Measurements from ENCODE around the gene ERCC1. TPM values are rescaled to one million over a fixed set of nuclear protein-coding genes. Genes with fewer than 3 reads are reported as not detected.

The ERCC1 gene
- total and polyA plus RNA-seq, 12 donors = 62.9 to 107 (median 86.5) TPM

DNA sequence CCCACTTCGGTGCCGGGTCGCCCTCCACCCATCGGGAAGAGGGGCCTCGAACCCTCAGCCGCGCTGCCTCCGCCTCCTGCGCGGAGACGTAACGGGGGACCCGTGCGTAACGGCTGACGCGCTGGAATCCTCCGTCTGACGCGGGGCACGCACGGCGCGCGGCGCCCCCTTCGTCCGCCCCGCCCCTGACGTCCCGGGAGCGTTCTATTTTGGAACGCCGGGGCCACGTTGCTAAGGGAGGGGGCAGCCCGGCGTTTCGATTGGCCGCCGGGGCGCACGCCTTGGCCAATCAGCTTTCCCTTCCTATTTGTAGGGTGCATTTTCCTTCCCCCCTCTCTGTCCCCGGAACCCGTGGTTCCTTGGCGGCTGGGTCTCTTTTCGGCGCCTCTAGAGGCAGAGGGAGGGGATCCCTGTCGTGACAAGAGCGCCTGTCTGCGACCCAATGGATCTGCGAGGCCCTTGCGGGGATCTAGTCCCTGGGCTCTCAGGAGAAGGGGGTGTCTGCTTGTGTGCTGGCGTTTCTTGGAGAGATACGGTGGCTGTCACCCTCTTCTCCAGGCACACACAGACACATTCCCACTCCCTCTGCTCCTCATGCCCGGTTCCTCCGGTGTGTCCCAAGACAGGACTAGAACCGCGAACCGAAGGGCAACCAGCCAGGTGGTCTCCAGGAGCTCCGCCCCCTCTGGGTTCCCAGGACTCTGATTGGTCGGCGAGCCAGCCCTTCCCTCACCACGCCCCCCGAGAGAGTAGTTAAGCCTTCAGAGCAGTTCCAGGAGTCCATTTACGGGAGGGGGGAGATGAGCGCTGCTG, 45.6 kb upstream of the ERCC1 start:
- WGBS, 4 donors = 0 to 1% (median 0%) methylated on average over 46 to 66 of the region's 66 CpGs
- intact Hi-C loops (cut with DNase I) = no loop called here

GRCh38 chr19:45468803-45469131, 45.0 kb upstream of the ERCC1 start:
- intact Hi-C loops (cut with DNase I) = no loop called here
- peaks cover 2% of the 10 kb centered on the region for H3K27me3 ChIP-seq
- peak overlapping the region; percentile 43 to 97 (median 90) for H3K27ac ChIP-seq
- TF ChIP-seq, protein P1, sequence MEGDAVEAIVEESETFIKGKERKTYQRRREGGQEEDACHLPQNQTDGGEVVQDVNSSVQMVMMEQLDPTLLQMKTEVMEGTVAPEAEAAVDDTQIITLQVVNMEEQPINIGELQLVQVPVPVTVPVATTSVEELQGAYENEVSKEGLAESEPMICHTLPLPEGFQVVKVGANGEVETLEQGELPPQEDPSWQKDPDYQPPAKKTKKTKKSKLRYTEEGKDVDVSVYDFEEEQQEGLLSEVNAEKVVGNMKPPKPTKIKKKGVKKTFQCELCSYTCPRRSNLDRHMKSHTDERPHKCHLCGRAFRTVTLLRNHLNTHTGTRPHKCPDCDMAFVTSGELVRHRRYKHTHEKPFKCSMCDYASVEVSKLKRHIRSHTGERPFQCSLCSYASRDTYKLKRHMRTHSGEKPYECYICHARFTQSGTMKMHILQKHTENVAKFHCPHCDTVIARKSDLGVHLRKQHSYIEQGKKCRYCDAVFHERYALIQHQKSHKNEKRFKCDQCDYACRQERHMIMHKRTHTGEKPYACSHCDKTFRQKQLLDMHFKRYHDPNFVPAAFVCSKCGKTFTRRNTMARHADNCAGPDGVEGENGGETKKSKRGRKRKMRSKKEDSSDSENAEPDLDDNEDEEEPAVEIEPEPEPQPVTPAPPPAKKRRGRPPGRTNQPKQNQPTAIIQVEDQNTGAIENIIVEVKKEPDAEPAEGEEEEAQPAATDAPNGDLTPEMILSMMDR (IDR thresholded peaks at IDR 0.05) = no peak
- no peak for TF ChIP-seq POLR2A (IDR thresholded peaks at IDR 0.05)
- peaks cover 22 to 27% of the 10 kb centered on the region in 2 donors for H3K4me1 ChIP-seq (replicated peaks in 1 of 2)
- peak in 1 of 7 donors; percentile 51 for DNase-seq
- 0% methylated on average over 8 to 19 of the region's 19 CpGs for WGBS, 4 donors
- H3K36me3 ChIP-seq (replicated peaks in 1 of 2) = no peaks in the 10 kb centered on the region
- H3K4me3 ChIP-seq = peak overlapping the region in 2 of 4 donors; percentile 65 to 71
- H3K9me3 ChIP-seq (replicated peaks in 1 of 3) = no peaks in the 10 kb centered on the region

More for the DNA sequence above, 45.6 kb upstream of the ERCC1 start:
- TF ChIP-seq, protein P1 (IDR thresholded peaks at IDR 0.05) = peak in 1 of 6 experiments; percentile 24
- TF ChIP-seq POLR2A (IDR thresholded peaks at IDR 0.05) = peak; percentile 54 to 79
- H3K4me3 ChIP-seq = peak overlapping the region in 3 of 4 donors; percentile 38 to 71 (median 65)
- DNase-seq = peak; percentile 93 to 96 (median 94)
- H3K27ac ChIP-seq = peak overlapping the region; percentile 82 to 97 (median 92)
- no peaks in the 10 kb centered on the region for H3K9me3 ChIP-seq (replicated peaks in 1 of 3)
- no peaks in the 10 kb centered on the region for H3K36me3 ChIP-seq (replicated peaks in 1 of 2)
- H3K4me1 ChIP-seq (replicated peaks in 1 of 2) = peaks cover 22 to 27% of the 10 kb centered on the region in 2 donors
- H3K27me3 ChIP-seq = peaks cover 5% of the 10 kb centered on the region

DNA sequence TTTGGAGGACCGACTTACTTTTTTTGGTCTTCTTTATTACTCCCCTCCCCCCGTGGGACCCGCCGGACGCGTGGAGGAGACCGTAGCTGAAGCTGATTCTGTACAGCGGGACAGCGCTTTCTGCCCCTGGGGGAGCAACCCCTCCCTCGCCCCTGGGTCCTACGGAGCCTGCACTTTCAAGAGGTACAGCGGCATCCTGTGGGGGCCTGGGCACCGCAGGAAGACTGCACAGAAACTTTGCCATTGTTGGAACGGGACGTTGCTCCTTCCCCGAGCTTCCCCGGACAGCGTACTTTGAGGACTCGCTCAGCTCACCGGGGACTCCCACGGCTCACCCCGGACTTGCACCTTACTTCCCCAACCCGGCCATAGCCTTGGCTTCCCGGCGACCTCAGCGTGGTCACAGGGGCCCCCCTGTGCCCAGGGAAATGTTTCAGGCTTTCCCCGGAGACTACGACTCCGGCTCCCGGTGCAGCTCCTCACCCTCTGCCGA, 44.5 kb upstream of the ERCC1 start:
- Histone ChIP-seq H3K4me1 (replicated peaks in 1 of 2) (peaks cover 22 to 27% of the 10 kb centered on the region in 2 donors), H3K27me3 (no peaks in the 10 kb centered on the region), H3K36me3 (replicated peaks in 1 of 2) (no peaks in the 10 kb centered on the region), H3K27ac (peak overlapping the region; percentile 43 to 97 (median 90)), H3K4me3 (peak overlapping the region in 2 of 4 donors; percentile 65 to 71), H3K9me3 (replicated peaks in 1 of 3) (no peaks in the 10 kb centered on the region)
- intact Hi-C loops (cut with DNase I) = no loop called here
- peak in 6 of 7 donors; percentile 39 to 69 (median 46) for DNase-seq
- no peak for TF ChIP-seq POLR2A (IDR thresholded peaks at IDR 0.05)
- TF ChIP-seq, protein P1 (IDR thresholded peaks at IDR 0.05) = peak in 1 of 6 experiments; percentile 0
- whole genome bisulfite sequencing, 4 donors = 0 to 2% (median 1%) methylated on average over 21 to 31 of the region's 31 CpGs

DNA sequence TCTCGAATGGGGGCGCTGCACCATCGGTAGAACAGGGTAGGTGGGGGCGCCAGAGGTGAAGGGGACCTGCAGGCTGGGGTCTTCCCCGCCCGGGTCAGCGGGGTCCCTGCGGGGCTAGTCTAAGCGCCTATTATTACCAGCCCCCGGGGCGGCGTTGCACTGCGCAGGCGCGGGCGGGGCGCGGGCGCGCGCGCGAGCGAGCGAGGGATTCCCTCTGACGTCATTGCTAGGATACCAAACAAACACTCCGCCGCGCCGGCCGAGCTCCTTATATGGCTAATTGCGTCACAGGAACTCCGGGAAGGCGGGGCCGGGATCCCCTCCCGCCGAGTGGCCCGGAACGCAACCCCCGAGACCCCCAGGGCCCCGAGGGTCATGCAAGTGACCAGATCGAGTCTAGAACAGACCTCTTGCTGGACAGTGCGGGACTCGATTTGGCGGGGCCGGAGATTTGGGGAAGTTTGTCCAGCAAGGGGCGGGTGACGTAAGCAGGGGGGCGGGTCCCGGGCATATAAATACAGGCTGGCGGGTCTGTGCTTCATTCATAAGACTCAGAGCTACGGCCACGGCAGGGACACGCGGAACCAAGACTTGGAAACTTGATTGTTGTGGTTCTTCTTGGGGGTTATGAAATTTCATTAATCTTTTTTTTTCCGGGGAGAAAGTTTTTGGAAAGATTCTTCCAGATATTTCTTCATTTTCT, 43.9 kb upstream of the ERCC1 start, which contains the start of gene FOSB:
Gene FOSB, plus strand, starts transcription at position 541 of the 703 bp plus-strand sequence. CDS start 591 bp downstream, outside the sequence.
- TF ChIP-seq POLR2A (IDR thresholded peaks at IDR 0.05) = peak; percentile 94 to 96
- TF ChIP-seq, protein P1 (IDR thresholded peaks at IDR 0.05) = no peak
- whole genome bisulfite sequencing, 4 donors = 0 to 1% (median 1%) methylated on average over 28 to 56 of the region's 56 CpGs
- intact Hi-C loops (cut with DNase I) = no loop called here
- Histone ChIP-seq H3K4me3 (peak within 1 kb of the TSS in 3 of 4 donors; percentile 10 to 71 (median 65)), H3K27me3 (no peaks in the 10 kb centered on the region), H3K4me1 (replicated peaks in 1 of 2) (peaks cover 22 to 27% of the 10 kb centered on the region in 2 donors), H3K36me3 (replicated peaks in 1 of 2) (no peaks in the 10 kb centered on the region), H3K9me3 (replicated peaks in 1 of 3) (no peaks in the 10 kb centered on the region), H3K27ac (peak within 1 kb of the TSS; percentile 57 to 97 (median 90))
- peak; percentile 94 to 98 (median 96) for DNase-seq

Data from adrenal gland (tissue), 12 donors.